Stimulated activated CD4-positive, alpha-beta T cell treated with anti-CD3 and anti-CD28 coated beads, Interleukin-2, amount 100 ng/mL, for 48 hours (primary cell): ENCODE data around the gene ASPSCR1.
"Not testable (repeated sequence)": the region's sequence is repeated elsewhere in the genome, so short reads cannot be mapped to it uniquely, and the experiment has no call there.

Source experiments
- DNase-seq, 2 donors: peaks; one replicate each; pipeline ENCODE4 v3.0.0-alpha.2; 2020

ASPSCR1 gene

DNA sequence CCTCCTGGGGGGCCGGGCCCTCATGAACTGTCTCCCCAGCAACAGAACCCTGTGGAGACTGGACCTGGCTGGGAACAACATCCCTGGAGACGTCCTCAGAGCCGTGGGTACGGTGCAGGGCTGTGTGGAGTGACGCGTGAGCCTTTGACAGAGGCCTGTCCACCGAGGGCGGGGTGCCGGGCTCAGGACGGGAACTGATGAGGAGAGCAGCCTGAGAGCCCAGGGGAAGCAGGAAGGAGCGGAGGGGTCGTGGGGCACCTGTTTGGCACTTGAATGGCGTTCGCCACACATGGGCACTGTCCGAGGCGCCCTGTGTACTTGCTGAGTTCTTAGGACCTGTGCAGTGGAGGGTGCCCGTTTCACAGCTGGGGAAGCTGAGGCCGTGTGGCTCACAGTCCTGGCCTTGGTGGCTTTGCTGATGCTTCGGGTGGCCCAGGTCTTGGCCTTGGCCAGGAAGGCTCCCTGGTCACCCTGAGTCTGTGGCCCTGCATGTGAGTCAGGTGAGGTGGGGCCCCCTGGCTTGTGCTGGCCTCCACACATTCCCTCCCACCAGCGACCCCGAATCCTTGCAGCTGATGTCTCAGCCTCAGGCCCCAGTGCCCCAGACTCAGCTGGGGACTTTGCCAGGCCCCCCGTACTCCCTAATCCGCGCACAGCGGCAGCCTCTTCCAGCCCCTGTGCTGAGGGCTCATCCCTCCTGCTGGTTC lies 48.1 kb downstream of the ASPSCR1 start:
- DNase-seq = no peak

DNA sequence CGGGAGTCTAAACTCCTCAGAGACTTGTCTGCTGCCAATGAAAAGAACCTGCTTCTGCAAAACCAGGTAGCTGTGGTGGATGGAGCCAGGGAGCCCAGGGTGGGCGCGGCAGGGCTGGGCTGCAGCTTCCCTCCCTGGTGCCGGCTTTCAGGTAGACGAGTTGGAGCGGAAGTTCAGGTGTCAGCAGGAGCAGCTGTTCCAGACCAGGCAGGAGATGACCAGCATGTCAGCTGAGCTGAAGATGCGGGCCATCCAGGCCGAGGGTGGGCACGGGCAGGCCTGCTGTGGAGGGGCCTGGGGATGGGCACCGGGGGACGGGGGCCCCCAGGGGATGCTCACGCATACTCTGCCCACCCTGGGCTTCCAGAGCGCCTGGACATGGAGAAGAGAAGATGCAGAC lies 50.8 kb downstream of the ASPSCR1 start:
- DNase-seq = no peak

GRCh38 chr17:82028966-82029365 lies 51.5 kb downstream of the ASPSCR1 start:
- no peak for DNase-seq

DNA sequence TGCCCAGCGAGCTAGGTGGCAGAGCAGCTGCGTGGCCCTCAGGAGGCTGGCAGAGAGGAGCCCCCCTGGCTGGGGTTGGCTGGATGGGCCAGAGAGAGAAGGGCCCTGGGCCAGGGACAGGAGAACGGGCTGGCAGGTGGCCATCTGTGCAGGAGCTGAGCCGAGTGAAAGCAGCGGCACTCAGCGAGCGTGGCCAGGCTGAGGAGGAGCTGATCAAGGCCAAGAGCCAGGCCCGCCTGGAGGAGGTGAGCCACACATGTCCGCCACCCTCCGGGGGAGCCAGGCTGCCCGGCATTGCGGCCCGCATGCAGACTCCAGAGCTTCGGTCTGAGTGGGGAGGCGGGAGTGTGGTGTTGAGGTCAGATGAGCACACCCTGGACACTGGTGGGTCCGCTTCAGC lies 52.0 kb downstream of the ASPSCR1 start:
- no peak for DNase-seq

- no peak for DNase-seq
These were observed 52.6 kb downstream of the ASPSCR1 start for GRCh38 chr17:82029990-82030469.

DNA sequence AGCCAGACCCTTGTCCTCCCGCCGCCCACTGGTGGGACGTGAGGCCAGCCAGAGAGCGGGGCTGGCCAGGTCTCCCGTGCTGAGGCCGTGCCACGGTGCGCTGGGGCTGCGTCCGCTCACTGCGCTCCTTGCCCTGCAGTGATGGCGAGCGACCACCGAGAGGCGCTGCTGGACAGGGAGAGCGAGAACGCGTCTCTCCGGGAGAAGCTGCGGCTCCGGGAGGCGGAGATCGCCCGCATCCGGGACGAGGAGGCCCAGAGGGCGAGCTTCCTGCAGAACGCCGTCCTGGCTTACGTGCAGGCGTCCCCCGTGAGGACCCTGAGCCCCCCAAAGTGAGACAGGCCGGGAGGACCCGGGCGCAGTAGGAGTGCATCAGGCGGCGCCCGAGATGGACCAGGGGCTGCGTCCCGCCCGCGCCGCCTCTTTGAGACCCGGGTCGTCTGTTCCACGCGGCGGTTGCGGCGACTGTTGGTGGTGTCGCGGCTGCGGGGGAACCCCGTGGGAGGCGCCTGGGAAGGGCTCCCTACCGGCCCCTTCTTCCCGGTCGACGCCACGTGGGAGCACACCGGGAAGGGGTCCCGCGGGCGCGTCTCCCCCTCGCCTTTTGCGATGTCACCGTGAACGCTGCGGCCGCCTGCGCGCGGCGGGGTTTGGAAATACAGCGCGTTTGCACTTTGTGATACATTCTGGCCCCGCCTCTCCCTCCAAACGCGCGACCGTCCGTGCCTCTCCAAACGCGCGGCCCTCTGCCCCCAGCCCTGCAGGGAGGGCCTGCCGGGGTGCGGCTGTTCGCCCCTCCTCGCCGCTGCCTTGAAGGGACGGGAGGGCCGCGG lies 53.3 kb downstream of the ASPSCR1 start:
- DNase-seq = peak; percentile 77 to 81

GRCh38 chr17:82031303-82031884 lies 54.0 kb downstream of the ASPSCR1 start, which contains the start of gene RAC3:
Gene RAC3, plus strand, starts transcription at chr17:82031678. Its CDS starts 84 bp downstream, at chr17:82031762.
- no peak for DNase-seq

DNA sequence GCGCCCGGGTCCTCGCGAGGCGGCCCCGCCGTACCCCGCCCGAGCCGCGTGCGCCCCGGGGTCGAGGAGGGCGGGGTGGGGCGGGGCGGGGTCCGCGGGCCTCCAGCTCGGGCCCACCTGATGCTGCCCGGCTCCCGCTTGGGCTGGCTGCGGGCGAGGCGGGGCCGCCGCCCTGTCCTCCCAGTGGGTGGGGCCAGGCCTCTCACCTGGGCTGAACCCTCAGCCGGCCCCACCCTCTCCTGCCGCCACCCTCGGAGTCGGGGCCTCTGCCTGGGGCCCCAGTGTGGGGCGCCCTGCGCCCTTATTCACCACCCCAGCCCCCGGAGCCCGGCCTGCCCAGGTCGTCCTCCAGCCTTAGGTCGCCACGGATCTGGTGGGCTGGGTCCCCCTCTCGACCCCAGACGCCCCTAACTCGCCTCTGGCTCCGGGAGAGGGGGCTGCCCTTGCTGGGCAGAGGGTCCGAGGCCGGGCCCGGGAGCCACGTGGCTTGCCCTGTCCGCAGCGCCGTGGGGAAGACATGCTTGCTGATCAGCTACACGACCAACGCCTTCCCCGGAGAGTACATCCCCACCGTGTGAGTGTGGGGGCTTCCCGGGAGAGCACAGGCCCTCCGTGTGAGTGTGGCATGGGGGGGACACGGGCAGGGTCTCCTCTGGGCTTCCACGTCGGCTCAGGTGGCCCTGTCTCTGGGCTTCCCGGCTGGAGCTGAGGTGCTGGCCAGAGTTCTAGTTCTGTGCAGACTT lies 54.6 kb downstream of the ASPSCR1 start:
- DNase-seq = no peak

DNA sequence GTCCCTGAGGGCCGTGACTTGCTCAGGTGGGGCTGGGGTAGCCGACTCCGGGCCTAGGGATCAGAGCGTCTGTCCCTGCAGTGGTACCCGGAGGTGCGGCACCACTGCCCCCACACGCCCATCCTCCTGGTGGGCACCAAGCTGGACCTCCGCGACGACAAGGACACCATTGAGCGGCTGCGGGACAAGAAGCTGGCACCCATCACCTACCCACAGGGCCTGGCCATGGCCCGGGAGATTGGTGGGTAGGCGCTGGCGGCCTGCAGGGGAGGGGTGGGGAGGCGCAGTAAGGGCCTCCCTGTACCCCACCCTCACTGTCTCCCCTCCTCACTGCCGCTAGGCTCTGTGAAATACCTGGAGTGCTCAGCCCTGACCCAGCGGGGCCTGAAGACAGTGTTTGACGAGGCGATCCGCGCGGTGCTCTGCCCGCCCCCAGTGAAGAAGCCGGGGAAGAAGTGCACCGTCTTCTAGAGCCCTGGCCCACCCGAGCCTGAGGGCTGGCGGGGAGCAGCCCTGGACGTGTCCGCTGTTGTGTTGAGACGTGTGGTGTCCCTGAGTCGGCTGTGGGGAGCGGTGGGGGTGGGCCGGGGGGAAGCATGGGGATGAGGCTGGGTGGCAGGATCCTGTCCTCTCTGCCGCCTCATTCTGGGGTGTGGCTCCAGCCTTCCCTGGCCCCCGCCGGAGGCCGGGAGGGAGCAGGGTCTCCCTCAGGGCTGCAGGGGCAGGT lies 56.1 kb downstream of the ASPSCR1 start:
- DNase-seq = no peak

DNA sequence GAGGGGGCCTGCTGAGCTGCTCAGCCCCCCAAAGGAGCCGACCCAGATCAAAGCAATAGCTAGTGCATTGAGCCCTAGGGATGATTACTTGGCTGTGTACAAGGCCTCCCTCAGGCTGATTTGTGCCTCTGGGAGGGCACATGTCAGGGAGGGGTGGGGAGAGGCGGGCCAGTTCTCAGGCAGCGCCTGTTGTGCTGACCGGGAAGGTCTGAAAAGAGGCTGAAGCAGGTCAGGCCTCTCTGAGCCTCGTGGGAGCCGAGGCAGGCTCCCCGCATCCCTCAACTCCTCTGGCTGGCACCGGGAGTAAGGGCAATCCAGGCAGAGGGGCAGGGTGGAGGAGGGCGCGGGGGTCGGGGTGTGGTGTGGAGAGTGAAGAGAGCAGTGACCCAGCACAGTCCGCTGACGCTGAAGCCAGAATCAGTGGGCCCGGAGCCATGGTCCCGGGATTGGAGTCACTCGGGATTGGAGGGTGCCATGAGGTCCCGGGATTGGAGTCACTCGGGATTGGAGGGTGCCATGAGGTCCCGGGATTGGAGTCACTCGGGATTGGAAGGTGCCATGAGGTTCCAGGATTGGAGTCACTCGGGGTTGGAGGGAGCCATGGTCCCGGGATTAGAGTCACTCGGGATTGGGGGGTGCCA lies 57.1 kb downstream of the ASPSCR1 start:
- no peak for DNase-seq

- no peak for DNase-seq
These were observed 58.1 kb downstream of the ASPSCR1 start for GRCh38 chr17:82035488-82035887.

- DNase-seq = no peak
These were observed 58.7 kb downstream of the ASPSCR1 start for GRCh38 chr17:82035956-82036633.

DNA sequence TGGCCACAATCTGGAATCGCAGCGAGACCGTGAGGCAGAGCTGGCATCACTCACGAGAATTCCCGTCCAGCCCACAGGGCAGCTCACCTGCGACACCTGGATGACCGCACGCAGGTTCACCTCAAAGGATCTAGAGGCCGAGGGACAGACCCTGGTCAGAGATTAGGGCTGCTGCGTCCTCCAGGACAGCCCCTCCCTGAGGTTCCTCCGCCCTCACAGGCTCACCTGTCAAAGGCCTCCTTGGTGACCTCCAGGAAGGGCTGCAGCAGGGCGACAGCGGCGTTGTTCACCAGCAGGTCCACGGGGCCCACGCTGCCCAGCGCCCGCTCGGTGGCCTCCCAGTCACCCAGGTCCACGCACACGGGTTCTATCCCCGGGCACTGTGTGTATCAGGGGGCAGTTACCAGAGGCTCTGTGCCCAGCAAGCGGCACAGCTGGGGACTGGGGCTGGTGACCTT lies 59.2 kb downstream of the ASPSCR1 start:
- DNase-seq = no peak

DNA sequence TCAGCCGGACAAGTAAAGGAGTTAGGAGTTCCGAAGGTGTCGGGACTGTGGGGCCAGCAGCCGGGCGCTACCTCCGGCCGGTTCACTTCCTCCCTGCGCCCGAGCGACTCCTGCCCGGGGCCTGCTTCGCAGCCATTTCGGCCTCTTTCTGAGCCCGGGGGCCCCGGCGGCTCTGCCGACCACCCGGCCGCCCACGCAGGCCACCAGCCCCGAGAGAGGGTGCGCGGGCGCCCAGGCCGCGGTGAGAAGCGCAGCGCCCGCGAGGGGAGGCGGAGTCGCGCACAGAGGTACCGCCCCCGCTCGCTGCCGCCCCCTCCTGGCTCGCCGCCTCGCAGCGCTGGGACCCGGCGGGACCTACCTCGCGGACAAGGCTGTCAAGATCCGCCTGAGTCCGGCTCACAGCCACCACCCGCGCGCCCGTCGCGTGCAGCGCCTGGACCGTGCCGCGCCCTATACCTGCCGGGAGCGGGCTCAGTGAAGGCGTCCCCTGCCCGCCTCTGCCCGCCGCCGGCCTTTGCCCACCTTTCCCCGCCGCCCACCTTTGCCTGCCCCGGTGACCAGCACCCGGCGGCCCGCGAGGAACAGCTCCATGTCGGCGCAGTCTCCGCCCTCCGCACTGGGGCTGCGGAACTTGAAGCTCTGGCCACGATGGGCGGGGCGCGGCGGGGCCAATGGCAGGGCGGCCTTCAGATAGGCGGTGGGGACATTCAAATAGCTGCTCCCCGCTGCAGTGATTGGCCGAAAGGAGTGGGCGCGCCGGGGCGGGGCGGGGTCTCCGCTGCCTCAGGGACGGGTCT lies 59.9 kb downstream of the ASPSCR1 start, which contains the start of gene DCXR:
DCXR (minus strand) TSS at position 606 of the 797 bp plus-strand sequence; CDS start at position 591, 15 bp downstream.
- peak; percentile 92 to 94 for DNase-seq

- no peak for DNase-seq
These were observed 60.4 kb downstream of the ASPSCR1 start for GRCh38 chr17:82037889-82038195.

DNA sequence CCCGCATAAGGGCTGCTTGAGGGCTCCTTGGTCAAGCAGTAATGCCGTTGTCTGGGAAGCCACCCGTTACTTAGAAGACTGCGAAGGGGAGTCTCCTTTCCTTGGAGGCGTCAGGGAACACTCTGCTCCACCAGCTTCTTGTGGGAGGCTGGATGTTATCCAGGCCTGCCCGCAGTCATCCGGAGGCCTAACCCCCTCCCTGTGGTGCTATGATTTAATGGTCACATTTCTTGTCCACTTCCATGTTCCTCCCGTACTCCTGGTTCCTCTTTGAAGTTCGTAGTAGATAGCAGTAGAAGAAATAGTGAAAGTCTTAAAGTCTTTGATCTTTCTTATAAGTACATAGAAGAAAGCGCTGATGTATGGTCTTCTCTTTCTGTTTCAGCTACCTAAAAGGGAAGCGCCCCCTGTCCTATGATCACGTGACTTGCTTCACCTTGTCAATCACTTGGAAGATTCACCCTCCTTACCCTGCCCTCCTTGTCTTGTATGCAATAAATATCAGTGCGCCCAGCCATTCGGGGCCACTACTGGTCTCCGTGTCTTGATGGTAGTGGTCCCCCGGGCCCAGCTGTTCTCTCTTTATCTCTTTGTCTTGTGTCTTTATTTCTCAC lies 61.5 kb downstream of the ASPSCR1 start:
- not testable (repeated sequence) for DNase-seq

DNA sequence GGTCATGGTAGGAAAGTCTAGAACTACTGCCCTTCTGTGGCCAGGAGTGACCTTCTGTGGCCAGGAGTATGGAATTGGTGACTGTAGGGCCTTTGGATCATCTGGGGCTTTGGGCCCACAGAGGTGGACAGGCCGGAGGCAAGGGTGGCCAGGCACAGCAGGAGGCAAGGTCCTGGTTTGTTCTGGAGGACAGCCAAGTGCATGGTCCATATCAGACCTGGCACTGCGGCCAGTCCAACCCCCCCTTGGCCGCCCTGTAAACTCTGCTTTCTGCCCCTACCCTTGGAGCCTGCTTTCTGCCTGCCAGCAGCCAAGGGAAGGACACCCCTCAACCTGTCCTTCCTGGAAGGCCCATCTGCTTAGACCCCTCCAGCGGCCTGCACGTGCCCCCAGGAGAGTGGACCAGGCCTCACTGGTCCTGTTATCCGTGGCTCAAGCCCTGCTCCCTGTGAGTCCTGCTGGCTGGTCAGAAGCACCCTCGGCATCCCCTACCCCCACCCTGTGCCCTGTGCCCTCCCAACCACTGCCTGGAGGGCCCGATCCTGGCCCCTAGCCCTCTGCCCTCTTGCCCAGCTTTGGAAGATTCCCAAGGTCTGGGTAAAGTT lies 62.4 kb downstream of the ASPSCR1 start:
- no peak for DNase-seq

- DNase-seq = no peak
These were observed 63.9 kb downstream of the ASPSCR1 start for GRCh38 chr17:82041144-82041814.

GRCh38 chr17:82042649-82043048 lies 65.2 kb downstream of the ASPSCR1 start:
- DNase-seq = no peak
